Measurements from ENCODE around the gene OTUD4.

DNA sequence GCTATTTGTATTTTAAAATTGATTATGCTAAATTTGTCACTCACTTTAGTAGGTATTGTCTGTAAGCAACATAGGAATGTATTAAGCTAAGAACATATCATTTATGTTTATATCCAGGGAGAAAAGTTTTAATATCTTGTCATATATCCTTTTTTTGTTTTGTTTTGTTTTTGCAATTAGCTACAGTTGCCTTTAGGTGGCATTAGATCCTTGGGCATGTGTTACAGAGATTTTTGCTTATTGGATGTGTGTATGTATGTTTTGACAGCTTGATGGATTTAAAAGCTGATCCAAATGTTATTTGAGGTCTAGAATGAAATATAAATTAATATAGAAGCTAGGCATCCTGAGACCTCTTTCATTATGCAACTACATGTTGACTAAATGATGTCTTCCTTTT, 36.1 kb upstream of the OTUD4 start:
- TF ChIP-seq POLR2AphosphoS5 (IDR thresholded peaks at IDR 0.05) (no peak), POLR2A (IDR thresholded peaks at IDR 0.05) (no peak)
- TF ChIP-seq, protein P1, sequence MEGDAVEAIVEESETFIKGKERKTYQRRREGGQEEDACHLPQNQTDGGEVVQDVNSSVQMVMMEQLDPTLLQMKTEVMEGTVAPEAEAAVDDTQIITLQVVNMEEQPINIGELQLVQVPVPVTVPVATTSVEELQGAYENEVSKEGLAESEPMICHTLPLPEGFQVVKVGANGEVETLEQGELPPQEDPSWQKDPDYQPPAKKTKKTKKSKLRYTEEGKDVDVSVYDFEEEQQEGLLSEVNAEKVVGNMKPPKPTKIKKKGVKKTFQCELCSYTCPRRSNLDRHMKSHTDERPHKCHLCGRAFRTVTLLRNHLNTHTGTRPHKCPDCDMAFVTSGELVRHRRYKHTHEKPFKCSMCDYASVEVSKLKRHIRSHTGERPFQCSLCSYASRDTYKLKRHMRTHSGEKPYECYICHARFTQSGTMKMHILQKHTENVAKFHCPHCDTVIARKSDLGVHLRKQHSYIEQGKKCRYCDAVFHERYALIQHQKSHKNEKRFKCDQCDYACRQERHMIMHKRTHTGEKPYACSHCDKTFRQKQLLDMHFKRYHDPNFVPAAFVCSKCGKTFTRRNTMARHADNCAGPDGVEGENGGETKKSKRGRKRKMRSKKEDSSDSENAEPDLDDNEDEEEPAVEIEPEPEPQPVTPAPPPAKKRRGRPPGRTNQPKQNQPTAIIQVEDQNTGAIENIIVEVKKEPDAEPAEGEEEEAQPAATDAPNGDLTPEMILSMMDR (IDR thresholded peaks at IDR 0.05) = peak; percentile 12 to 40

Measured in suprapubic skin (tissue), 4 donors.